GM12801 (cell line): ENCODE data around the gene COL9A3.

ENCODE experiments used
- TF ChIP-seq, protein P1 (sequence below): IDR thresholded peaks from one replicate; pipeline ENCODE4 v1.5.1; 2011; ENCODE audit warnings: control low read depth; ENCODE audit not compliant: insufficient read length; ENCODE audit errors: extremely low read depth

Gene COL9A3

DNA sequence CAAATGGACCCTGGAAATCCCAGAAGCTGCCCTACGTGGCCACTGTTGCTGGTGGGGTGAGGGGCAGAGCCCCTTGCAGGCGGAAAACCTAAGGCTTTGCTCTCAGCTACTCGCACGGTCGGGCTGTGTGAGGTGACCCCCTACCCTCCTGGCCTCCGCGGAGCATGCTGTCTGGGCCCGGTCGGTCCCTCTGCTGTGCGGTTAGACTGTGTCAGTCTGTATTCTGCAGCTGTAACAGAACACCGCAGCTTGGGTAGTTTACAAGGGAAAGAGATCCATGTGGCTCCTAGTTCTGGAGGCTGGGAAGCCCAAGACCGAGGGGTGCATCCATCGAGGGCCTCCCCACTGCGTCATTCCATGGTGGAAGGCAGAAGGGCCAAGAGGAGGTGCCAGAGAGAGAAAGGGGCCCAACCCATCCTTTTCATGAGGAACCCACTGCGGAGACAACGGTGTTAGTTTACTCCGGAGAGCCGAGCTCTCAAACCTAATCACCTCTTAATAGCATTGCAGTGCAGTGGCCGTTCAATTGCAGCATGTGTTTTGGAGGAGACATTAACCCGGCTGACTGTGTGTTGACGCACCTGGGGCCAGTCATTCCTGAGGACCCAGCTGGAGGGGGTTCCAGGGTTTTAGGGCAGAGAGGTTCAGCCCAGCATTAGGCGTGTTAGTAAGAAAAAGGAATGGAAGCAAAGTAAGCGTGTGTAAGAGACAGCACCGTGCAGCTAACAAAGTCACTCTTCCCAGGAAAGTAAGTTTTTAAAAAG is 18.3 kb downstream of the COL9A3 start:
- TF ChIP-seq, protein P1, sequence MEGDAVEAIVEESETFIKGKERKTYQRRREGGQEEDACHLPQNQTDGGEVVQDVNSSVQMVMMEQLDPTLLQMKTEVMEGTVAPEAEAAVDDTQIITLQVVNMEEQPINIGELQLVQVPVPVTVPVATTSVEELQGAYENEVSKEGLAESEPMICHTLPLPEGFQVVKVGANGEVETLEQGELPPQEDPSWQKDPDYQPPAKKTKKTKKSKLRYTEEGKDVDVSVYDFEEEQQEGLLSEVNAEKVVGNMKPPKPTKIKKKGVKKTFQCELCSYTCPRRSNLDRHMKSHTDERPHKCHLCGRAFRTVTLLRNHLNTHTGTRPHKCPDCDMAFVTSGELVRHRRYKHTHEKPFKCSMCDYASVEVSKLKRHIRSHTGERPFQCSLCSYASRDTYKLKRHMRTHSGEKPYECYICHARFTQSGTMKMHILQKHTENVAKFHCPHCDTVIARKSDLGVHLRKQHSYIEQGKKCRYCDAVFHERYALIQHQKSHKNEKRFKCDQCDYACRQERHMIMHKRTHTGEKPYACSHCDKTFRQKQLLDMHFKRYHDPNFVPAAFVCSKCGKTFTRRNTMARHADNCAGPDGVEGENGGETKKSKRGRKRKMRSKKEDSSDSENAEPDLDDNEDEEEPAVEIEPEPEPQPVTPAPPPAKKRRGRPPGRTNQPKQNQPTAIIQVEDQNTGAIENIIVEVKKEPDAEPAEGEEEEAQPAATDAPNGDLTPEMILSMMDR, result no peak

DNA sequence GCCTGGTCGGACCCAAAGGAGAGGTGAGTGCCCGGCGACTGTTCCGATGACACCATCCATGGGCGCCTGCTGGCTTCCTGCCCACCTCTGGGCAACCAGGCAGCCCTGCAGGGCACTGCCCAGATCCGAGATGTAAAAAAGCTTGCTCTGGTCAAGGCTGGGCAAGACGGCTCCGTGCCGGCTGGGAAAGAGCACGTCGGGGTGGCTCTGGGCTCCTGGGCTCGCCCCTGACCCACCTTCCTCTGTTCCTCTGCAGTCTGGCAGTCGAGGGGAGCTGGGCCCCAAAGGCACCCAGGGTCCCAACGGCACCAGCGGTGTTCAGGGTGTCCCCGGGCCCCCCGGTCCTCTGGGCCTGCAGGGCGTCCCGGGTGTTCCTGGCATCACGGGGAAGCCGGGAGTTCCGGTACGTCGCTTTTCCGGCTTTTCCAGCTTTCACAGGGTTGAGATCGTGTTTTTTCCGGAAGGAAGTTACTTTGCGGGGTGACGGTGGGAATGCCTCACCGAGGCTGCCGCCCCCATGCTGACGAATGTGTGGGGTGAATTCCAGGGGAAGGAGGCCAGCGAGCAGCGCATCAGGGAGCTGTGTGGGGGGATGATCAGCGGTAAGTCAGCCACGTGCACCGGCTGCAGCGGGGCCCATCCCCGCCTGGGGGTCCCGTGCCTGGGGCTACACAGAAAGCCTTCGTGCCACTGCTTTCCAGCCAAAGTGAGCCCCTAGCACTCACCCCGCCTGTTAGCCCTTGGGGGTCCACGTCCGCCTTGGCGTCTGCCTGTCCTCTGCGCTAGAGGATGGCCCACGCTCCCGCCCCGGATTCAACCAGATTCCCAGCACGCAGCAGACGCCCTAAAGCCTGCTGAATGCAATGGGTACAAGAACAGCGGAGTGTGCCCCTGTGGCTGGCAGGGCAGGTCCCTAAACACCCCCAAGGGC is 19.3 kb downstream of the COL9A3 start:
- TF ChIP-seq, protein P1, result no peak

DNA sequence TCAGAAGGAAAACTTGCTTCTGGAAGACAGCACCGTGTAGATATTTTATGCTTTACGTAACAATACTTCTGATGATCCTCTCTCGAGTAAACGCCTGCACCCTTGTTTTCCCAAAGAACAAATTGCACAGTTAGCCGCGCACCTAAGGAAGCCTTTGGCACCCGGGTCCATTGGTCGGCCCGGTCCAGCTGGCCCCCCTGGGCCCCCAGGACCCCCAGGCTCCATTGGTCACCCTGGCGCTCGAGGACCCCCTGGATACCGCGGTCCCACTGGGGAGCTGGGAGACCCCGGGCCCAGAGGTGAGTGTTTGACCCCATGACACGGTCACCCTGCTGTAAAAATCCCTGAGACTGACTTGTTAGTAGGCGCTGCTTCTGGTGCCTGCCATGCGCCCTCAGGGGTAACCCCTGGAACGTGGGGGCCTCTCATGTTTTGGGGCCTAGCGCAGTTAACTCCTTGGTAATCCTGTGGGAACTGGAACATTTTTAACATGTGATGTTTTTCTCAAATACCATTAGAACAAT is 20.2 kb downstream of the COL9A3 start:
- TF ChIP-seq, protein P1, result no peak

DNA sequence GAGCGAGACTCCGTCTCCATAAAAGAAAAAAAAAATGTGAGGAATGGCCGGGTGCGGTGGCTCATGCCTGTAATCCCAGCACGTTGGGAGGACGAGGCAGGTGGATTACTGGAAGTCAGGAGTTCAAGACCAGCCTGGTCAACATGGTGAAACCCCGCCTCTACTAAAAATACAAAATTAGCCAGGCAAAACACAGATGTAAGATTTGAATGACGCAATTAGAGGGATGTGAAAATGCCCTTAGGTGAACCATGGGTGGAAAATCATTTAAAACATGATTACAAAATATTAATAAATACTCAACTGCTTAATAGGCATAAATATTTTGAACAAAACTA is 20.9 kb downstream of the COL9A3 start:
- TF ChIP-seq, protein P1, result no peak

DNA sequence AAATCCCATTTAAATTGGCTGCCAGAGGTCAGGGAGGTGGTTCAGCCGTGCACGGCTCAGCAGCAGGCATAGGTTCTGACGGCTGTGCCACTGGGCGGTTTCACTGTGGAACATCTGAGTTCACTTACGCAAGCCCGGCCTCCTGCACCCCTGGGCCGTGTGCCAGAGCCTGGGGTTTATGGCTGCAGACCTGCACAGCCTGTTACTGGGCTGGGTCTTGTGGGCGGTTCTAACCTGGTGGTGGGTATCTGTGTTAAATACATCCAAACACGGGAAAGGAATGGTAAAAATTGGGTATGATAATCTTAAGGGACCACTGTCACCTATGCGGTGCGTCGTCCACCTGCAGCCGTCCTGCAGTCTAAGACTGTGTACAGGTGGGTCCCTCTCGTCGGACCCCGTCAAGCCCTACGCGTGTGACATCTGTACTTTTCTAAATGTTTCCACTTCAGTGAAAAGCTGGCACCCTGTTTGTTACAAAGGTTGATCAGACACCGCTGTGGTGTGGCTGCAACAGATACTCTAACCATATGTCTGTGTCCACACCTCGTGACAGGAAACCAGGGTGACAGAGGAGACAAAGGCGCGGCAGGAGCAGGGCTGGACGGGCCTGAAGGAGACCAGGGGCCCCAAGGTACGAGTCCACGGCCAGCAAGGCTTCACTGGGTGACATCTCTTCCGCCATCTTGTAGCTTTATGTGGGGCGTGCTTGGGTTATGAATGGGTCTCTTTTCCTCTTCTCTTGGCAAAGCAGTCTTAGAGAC is 21.5 kb downstream of the COL9A3 start:
- TF ChIP-seq, protein P1, result no peak

DNA sequence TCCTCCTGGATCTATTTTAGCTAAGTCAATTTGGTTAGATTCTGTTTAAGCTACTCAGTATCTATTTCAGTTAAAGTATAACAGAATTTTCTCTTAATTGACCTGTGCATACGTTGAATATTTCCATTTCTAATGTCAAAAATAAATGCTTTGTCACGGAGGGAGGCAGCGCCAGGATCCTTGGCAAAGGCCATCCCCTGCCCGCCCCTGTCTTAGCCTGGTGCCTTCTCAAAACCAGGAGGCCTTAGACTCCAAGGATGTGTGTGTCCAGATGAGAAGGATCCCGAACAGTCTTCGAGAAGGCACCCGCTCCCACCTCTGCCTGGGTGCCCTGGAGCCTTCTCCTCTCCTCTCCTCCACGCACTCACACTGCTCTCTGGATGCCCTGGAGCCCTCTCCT is 22.4 kb downstream of the COL9A3 start:
- TF ChIP-seq, protein P1, result no peak

DNA sequence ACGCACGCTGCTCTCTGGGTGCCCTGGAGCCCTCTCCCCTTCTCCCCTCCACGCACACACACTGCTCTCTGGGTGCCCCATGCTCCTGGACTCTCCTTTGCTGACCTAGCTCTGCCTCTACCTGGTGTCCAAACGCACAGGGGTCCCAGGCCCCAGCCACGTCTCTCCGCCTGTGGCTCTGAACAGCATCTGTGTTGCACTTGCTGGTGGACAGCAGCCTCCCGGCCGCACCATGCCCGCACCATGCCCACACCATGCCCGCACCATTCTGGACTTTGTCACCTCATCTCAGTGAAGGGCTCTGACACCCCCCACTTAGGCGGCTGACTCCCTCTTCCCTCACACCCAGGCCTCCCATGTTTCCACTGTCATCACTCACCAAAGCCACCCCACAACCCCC is 23.0 kb downstream of the COL9A3 start:
- TF ChIP-seq, protein P1, result no peak
